ENCODE data around the gene DEFB124.
"Not testable (repeated sequence)": the region's sequence is repeated elsewhere in the genome, so short reads cannot be mapped to it uniquely, and the experiment has no call there.

Gene DEFB124

DNA sequence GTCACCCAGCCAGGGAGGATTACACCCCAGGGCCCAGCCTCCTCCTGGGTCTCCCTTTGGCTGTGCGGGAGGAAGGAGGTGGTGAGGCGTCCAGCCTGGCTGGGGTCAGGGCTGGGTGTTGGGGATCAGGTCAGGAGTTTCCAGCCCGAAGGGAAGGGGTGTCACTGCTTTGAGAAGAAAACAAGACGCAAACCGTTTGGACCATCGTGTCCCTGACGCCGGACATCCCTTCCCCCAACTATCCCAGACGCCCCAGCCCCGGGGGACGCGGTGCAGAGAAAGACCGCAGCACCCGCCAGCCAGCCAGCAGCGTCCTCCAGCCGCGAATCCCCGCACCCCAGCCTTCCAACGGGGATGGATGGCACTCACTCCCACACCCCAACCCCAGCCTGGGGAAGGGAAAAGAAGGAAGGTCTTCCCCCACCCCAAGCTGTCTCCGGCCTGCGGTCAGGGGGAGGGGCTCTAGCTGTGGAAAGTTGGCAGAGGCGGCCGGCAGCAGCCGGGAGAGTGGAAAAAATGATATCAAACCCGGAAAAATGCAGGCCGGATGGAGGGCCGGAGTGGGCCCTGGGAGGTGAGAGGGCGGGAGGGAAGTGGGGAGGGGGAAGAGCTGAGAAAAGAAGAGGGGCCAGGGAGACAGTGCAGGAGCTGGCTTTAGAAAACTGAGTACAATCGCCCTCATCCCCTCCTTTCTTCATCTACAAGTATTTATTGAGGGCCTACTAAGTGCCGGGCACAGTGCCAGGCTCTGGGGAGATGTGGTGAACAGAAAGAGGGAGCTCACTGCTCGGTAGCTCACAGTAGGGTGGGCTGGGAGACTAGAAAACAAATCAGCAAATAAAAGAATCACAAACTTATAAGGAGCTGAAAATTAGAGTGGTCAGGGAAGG, 10.8 kb upstream of the DEFB124 start:
- no peak for DNase-seq

GRCh38 chr20:31484001-31484400, 9.1 kb upstream of the DEFB124 start:
- no peak for DNase-seq

- no peak for DNase-seq
These were observed 1.8 kb upstream of the DEFB124 start for GRCh38 chr20:31476643-31477215.

DNA sequence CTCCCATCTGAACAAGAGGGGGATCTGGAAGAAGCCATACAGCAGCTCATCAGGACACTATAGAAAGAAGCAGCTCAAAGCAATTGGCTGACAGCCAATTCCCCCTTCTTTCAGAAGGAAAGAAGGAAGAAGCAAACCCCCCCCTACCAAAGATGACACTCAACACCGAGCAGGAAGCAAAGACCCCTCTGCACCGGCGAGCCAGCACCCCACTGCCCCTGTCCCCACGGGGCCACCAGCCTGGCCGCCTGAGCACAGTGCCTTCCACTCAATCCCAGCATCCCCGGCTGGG, 1.3 kb upstream of the DEFB124 start:
- DNase-seq, result no peak

GRCh38 chr20:31475472-31476293, 756 bp upstream of the DEFB124 start:
- DNase-seq, result no peak

DNA sequence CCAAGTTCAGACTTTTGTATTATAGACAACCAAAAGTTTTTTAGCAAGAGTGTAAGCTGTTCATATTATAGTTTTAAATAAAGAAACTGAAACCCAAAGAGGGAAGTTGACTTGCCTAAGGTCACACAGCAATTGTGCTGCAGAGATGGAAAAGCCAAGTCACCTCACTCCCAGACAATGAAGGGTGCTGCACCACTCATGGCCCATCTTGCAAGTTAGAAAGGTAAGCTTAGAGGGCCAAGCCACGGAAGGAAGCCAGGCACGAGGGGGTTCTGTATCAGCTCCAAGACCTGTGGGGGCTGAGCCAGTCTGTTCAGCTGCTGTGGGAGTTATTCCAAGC, 860 bp downstream of the DEFB124 start:
- no peak for DNase-seq

DNA sequence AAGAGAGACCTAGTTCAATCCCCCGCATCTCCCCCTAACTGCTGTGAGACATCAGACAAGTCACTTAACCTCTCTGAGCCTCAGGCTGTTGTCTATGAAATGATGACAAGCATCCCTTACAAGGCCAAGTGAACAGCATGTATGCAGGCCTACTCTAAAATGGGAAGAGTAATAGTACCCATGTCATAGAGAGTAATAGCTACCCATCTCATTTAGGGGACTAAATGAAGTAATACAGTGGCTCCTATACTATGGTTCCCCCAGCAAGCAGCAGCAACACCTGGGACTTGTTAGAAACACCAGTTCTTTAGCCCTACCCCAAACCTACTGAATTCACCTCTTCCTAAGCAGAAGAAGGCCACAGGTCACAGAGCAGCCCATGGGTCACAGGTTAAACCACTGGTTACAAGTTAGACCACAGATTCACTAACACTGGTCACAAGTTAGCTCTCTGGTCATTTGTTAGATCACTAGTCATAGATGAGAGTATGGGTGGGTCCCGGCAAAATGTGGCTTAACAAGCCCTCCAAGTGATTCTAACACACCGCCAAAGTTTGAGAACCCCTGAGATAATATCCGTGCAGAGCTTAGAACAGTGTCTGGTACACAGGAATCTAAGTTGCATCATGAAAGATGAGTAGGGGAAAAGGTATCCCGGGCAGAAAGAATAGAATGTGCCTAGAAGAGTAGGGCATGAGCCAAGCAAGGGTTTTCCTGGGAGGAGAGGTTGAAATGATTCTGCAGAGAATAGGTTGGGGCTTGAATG, 1.4 kb downstream of the DEFB124 start:
- DNase-seq, result no peak

- no peak for DNase-seq
These were observed 2.3 kb downstream of the DEFB124 start for GRCh38 chr20:31472395-31473330.

- not testable (repeated sequence) for DNase-seq
These were observed 4.0 kb downstream of the DEFB124 start for GRCh38 chr20:31470946-31471345.

- DNase-seq, result no peak
These were observed 20.6 kb downstream of the DEFB124 start for GRCh38 chr20:31454361-31454760.

DNA sequence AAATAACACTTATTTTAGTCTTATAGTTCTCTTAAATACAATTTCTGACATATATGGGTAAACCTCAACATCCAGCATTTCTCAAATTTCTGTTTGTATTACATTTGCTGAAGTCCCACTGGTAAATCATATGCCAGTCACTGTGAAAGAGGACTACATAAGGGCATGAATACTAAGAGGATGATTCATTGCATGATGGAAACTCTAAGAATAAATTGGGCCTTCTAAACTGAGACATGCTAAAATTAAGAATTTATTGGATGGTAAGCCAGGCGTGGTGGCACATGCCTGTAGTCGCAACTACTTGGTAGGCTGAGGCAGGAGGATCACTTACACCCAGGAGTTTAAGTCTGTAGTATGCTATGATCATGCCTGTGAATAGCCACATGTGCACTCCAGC, 22.4 kb downstream of the DEFB124 start:
- no peak for DNase-seq

GRCh38 chr20:31449511-31450414, 25.2 kb downstream of the DEFB124 start:
- no peak for DNase-seq

- DNase-seq, result no peak
These were observed 28.7 kb downstream of the DEFB124 start for GRCh38 chr20:31446084-31446819.

GRCh38 chr20:31440012-31440659, 34.8 kb downstream of the DEFB124 start, which contains the start of gene DEFB123:
Gene DEFB123 (plus strand): TSS chr20:31440632. CDS start chr20:31440699, 67 bp downstream.
- no peak for DNase-seq

DNA sequence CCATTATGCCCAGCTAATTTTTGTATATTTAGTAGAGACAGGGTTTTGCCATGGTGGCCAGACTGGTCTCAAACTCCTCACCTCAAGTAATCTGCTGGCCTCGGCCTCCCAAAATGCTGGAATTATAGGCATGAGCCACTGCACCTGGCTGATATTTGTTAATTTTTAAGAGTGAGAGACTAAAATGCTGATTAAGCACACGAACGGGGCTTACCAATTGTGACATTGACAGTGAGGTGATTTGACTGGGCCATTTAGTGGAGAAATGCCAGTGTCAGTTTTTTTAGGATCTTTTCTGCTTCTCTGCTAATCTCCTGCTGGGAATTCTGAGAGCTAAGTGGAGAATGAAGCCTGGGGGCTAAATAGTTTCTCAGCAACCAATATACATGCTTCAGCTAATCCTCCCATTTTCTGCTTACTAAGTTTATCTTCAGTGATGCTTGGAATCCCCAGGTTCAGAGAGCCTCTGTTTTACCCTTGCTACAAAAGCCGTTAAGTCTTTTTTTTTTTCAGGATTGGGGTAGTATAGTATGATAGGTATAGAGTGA, 44.3 kb downstream of the DEFB124 start:
- DNase-seq, result no peak

- DNase-seq, result not testable (repeated sequence)
These were observed 47.4 kb downstream of the DEFB124 start for GRCh38 chr20:31427576-31427975.

GRCh38 chr20:31426891-31427551, 47.9 kb downstream of the DEFB124 start:
- not testable (repeated sequence) for DNase-seq

GRCh38 chr20:31425797-31426196, 49.1 kb downstream of the DEFB124 start:
- DNase-seq, result no peak

GRCh38 chr20:31418307-31418706, 56.6 kb downstream of the DEFB124 start:
- no peak for DNase-seq

Measured in DMS53 (cell line).